ENCODE measurements around the gene SMPD3. TPM values are rescaled to one million over a fixed set of nuclear protein-coding genes. Genes with fewer than 3 reads are reported as not detected.

SMPD3 gene
- total RNA-seq, 1 experiment from 2014 or later: 1.4 TPM

DNA sequence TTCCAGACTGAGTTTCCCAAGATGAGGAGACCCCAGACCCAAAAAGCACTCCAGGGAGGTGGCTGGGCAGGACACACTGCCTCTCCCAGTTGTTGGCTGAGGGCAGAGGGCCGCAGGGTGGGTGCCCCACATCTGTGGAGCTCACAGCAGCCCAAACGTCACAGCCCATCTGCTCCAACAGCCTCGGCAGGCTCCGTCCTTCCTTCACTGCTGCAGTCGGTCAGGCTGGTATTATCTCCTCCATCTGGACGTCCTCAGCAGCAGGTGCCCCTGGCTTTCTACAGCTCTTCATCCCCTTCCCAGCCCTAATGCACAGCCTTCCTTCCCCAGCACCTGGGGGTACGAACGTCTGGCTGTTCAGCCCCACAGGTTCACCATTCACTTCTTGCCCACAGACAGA is 82.2 kb downstream of the SMPD3 start:
- CTCF ChIA-PET: interaction anchor here (0.5 to 2.8 kb wide), 11 partner anchors 11 to 336 kb away, joined by 3 to 12 read pairs (median 4); partner anchors contain the start of gene SMPD3

DNA sequence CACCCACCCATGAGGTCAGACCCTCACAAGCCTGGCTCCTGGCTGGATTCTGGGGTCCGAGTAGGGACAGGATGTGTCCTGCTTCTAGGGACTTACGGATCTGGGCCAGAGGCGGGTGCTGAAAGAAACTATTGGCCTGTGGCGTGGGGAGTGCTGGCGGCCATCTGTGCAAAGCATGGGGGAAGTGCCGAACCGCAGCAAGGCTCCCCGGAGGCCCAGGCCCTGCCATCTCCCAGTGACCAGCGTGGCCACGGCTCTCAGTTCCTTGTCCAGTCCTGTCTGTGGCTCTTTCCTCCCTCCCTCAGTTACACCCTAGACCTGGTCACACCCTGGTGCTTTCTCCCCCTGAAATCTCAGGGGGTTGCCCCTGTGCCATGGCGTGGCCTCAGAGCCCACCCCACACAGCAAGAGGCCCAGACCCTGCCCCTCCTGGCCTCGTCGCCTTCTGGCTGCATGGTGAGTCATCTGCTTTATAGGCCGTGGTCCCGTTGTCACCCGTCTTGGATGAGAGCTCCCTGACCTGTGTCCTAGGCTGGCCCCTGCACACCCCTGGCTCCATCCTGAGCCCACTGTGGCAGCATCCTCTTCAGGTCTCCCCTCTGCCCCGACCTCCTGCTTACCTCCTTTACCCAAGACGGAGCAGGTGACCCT is 83.0 kb downstream of the SMPD3 start:
- Mint-ChIP-seq H3K9me3 (no peaks in the 10 kb centered on the region), H3K4me1 (peaks cover 30% of the 10 kb centered on the region), H3K36me3 (no peaks in the 10 kb centered on the region), H3K4me3 (no peak overlapping the region), H3K27me3 (ENCODE audit: low read depth) (peaks cover under 1% of the 10 kb centered on the region; the same call in 1 of the 2 replicates), H3K27ac (no peak overlapping the region)
- DNase-seq (ENCODE audit: low spot score) (no peak), ATAC-seq (no peak)
- CTCF ChIA-PET: interaction anchor here (0.5 to 3.9 kb wide), 25 partner anchors 9 to 336 kb away, joined by 3 to 38 read pairs (median 4); partner anchors contain the start of genes PRMT7, SLC7A6, SLC7A6OS and SMPD3
- POLR2A ChIA-PET: no interaction called here
- TF ChIP-seq, protein P1, sequence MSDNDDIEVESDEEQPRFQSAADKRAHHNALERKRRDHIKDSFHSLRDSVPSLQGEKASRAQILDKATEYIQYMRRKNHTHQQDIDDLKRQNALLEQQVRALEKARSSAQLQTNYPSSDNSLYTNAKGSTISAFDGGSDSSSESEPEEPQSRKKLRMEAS (CRISPR knock-in tag; IDR thresholded peaks at IDR 0.05): 0 out of 2 replicates have a peak, but pooled peaks have one; percentile 31
- TF ChIP-seq, protein P2, sequence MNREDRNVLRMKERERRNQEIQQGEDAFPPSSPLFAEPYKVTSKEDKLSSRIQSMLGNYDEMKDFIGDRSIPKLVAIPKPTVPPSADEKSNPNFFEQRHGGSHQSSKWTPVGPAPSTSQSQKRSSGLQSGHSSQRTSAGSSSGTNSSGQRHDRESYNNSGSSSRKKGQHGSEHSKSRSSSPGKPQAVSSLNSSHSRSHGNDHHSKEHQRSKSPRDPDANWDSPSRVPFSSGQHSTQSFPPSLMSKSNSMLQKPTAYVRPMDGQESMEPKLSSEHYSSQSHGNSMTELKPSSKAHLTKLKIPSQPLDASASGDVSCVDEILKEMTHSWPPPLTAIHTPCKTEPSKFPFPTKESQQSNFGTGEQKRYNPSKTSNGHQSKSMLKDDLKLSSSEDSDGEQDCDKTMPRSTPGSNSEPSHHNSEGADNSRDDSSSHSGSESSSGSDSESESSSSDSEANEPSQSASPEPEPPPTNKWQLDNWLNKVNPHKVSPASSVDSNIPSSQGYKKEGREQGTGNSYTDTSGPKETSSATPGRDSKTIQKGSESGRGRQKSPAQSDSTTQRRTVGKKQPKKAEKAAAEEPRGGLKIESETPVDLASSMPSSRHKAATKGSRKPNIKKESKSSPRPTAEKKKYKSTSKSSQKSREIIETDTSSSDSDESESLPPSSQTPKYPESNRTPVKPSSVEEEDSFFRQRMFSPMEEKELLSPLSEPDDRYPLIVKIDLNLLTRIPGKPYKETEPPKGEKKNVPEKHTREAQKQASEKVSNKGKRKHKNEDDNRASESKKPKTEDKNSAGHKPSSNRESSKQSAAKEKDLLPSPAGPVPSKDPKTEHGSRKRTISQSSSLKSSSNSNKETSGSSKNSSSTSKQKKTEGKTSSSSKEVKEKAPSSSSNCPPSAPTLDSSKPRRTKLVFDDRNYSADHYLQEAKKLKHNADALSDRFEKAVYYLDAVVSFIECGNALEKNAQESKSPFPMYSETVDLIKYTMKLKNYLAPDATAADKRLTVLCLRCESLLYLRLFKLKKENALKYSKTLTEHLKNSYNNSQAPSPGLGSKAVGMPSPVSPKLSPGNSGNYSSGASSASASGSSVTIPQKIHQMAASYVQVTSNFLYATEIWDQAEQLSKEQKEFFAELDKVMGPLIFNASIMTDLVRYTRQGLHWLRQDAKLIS (CRISPR knock-in tag; IDR thresholded peaks at IDR 0.05; ENCODE audit: borderline replicate concordance): no peak

More for the DNA sequence above, 82.2 kb downstream of the SMPD3 start:
- ATAC-seq: no peak
- TF ChIP-seq TEAD1 (CRISPR knock-in tag; IDR thresholded peaks at IDR 0.05): no peak
- TF ChIP-seq ZNF396 (CRISPR knock-in tag; IDR thresholded peaks at IDR 0.05; ENCODE audit: borderline replicate concordance): no peak
- no peak for TF ChIP-seq SMAD4 (CRISPR knock-in tag; IDR thresholded peaks at IDR 0.05)
- TF ChIP-seq NFE2L1 (CRISPR knock-in tag; IDR thresholded peaks at IDR 0.05): no peak
- TF ChIP-seq TCF7 (CRISPR knock-in tag; IDR thresholded peaks at IDR 0.05; ENCODE audit: low read depth): no peak
- TF ChIP-seq, protein P3, sequence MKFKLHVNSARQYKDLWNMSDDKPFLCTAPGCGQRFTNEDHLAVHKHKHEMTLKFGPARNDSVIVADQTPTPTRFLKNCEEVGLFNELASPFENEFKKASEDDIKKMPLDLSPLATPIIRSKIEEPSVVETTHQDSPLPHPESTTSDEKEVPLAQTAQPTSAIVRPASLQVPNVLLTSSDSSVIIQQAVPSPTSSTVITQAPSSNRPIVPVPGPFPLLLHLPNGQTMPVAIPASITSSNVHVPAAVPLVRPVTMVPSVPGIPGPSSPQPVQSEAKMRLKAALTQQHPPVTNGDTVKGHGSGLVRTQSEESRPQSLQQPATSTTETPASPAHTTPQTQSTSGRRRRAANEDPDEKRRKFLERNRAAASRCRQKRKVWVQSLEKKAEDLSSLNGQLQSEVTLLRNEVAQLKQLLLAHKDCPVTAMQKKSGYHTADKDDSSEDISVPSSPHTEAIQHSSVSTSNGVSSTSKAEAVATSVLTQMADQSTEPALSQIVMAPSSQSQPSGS (CRISPR knock-in tag; IDR thresholded peaks at IDR 0.05; ENCODE audit: borderline replicate concordance, low read depth): no peak
- TF ChIP-seq FOXP1 (CRISPR knock-in tag; IDR thresholded peaks at IDR 0.05; ENCODE audit: borderline replicate concordance): no peak
- TF ChIP-seq RORB (CRISPR knock-in tag; IDR thresholded peaks at IDR 0.05): no peak
- no peak for TF ChIP-seq CBFB (CRISPR knock-in tag; IDR thresholded peaks at IDR 0.05; ENCODE audit: low read depth)
- TF ChIP-seq RELA (CRISPR knock-in tag; IDR thresholded peaks at IDR 0.05; ENCODE audit: borderline replicate concordance): no peak
- TF ChIP-seq, protein P4, sequence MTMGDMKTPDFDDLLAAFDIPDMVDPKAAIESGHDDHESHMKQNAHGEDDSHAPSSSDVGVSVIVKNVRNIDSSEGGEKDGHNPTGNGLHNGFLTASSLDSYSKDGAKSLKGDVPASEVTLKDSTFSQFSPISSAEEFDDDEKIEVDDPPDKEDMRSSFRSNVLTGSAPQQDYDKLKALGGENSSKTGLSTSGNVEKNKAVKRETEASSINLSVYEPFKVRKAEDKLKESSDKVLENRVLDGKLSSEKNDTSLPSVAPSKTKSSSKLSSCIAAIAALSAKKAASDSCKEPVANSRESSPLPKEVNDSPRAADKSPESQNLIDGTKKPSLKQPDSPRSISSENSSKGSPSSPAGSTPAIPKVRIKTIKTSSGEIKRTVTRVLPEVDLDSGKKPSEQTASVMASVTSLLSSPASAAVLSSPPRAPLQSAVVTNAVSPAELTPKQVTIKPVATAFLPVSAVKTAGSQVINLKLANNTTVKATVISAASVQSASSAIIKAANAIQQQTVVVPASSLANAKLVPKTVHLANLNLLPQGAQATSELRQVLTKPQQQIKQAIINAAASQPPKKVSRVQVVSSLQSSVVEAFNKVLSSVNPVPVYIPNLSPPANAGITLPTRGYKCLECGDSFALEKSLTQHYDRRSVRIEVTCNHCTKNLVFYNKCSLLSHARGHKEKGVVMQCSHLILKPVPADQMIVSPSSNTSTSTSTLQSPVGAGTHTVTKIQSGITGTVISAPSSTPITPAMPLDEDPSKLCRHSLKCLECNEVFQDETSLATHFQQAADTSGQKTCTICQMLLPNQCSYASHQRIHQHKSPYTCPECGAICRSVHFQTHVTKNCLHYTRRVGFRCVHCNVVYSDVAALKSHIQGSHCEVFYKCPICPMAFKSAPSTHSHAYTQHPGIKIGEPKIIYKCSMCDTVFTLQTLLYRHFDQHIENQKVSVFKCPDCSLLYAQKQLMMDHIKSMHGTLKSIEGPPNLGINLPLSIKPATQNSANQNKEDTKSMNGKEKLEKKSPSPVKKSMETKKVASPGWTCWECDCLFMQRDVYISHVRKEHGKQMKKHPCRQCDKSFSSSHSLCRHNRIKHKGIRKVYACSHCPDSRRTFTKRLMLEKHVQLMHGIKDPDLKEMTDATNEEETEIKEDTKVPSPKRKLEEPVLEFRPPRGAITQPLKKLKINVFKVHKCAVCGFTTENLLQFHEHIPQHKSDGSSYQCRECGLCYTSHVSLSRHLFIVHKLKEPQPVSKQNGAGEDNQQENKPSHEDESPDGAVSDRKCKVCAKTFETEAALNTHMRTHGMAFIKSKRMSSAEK (CRISPR knock-in tag; IDR thresholded peaks at IDR 0.05; ENCODE audit: borderline replicate concordance): no peak
- TF ChIP-seq, protein P5, sequence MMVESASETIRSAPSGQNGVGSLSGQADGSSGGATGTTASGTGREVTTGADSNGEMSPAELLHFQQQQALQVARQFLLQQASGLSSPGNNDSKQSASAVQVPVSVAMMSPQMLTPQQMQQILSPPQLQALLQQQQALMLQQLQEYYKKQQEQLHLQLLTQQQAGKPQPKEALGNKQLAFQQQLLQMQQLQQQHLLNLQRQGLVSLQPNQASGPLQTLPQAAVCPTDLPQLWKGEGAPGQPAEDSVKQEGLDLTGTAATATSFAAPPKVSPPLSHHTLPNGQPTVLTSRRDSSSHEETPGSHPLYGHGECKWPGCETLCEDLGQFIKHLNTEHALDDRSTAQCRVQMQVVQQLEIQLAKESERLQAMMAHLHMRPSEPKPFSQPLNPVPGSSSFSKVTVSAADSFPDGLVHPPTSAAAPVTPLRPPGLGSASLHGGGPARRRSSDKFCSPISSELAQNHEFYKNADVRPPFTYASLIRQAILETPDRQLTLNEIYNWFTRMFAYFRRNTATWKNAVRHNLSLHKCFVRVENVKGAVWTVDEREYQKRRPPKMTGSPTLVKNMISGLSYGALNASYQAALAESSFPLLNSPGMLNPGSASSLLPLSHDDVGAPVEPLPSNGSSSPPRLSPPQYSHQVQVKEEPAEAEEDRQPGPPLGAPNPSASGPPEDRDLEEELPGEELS (CRISPR knock-in tag; IDR thresholded peaks at IDR 0.05): no peak
- Mint-ChIP-seq H3K27ac (no peak overlapping the region), H3K4me3 (no peak overlapping the region), H3K27me3 (ENCODE audit: low read depth) (peaks cover 2% of the 10 kb centered on the region; the same call in 1 of the 2 replicates), H3K36me3 (no peaks in the 10 kb centered on the region), H3K4me1 (peaks cover 30% of the 10 kb centered on the region), H3K9me3 (no peaks in the 10 kb centered on the region)
- POLR2A ChIA-PET: no interaction called here
- no peak for DNase-seq (ENCODE audit: low spot score)

Measured in WTC11 (cell line).